Glutamatergic neuron (in vitro differentiated cells): ENCODE measurements around the gene CTU2. TPM values are rescaled to one million over a fixed set of nuclear protein-coding genes. Genes with fewer than 3 reads are reported as not detected.

ENCODE experiments used
- DNase-seq: peaks from one replicate; pipeline ENCODE4 v3.0.0; 2022
- H3K27ac Mint-ChIP-seq: one replicate; pipeline ENCODE4 v1.8.0; 2020; ENCODE audit warnings: mild to moderate bottlenecking, mixed read lengths, inconsistent platforms; ENCODE audit not compliant: unreplicated experiment
- H3K27me3 Mint-ChIP-seq: one replicate; pipeline ENCODE4 v1.8.0; 2020; ENCODE audit warnings: mild to moderate bottlenecking, moderate library complexity, mixed read lengths, inconsistent platforms; ENCODE audit not compliant: unreplicated experiment
- H3K36me3 Mint-ChIP-seq: one replicate; pipeline ENCODE4 v1.8.0; 2020; ENCODE audit warnings: mild to moderate bottlenecking, mixed read lengths, inconsistent platforms; ENCODE audit not compliant: unreplicated experiment
- H3K4me1 Mint-ChIP-seq: one replicate; pipeline ENCODE4 v1.8.0; 2020; ENCODE audit warnings: mild to moderate bottlenecking, low read depth, mixed read lengths, inconsistent platforms; ENCODE audit not compliant: unreplicated experiment
- H3K4me3 Mint-ChIP-seq: one replicate; pipeline ENCODE4 v1.8.0; 2020; ENCODE audit warnings: mild to moderate bottlenecking, mixed read lengths, inconsistent platforms; ENCODE audit not compliant: unreplicated experiment
- H3K9me3 Mint-ChIP-seq: one replicate; pipeline ENCODE4 v1.8.0; 2020; ENCODE audit warnings: mild to moderate bottlenecking, moderate library complexity, mixed read lengths, inconsistent platforms; ENCODE audit not compliant: unreplicated experiment
- microRNA-seq: library from miRNA; unstranded; fragments of <30 nt; microRNA quantifications from one replicate; pipeline ENCODE4, GENCODE V29; 2020; ENCODE audit not compliant: unreplicated experiment
- total RNA-seq: library from RNA; stranded (reverse); fragmentation: NEBNext Ultra II Directional; extraction: Animal tissue kit (Norgen Biotek cat#: 25700); gene quantifications from one replicate; pipeline ENCODE4 v1.2.1, GENCODE V29; 2021; ENCODE audit not compliant: unreplicated experiment
- TF ChIP-seq, protein P1 (sequence below): fragments of 200-600 bp; sonication (generic); IDR thresholded peaks from one replicate; pipeline ENCODE4 v1.5.0; 2021; ENCODE audit not compliant: partially characterized antibody, unreplicated experiment

The CTU2 gene
- total RNA-seq, 1 donor from 2014 or later: 32.4 TPM

DNA sequence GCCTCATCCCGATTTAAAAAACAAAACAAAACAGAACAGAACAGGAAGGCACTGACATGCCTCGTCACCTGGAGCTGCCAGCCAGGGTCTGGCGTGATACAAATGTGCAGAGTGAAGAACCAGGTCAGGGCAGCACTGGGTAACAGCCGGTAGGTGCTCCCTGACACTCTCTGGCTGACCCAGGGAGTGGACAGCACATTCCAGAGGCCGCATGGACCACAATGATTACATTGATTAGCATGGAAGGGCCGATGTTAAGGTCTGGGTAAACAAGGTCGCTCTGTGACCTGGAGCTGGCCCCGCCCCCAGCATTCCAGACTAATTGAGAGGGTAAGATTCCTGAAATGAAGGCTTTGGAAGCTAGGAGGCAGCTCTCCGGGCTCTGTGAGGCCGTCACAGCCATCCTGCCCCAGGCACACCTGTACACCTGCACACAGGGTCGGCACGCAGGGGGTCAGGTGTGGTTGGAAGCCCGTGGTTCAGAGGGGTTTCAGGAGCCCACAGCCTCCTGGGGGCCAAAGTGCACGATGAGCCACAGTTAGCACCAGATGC lies 57.3 kb downstream of the CTU2 start:
- Mint-ChIP-seq H3K36me3 (no peaks in the 10 kb centered on the region), H3K4me3 (no peak overlapping the region), H3K9me3 (no peaks in the 10 kb centered on the region), H3K4me1 (peaks cover 16% of the 10 kb centered on the region), H3K27me3 (peaks cover 3% of the 10 kb centered on the region), H3K27ac (no peak overlapping the region)
- TF ChIP-seq, protein P1, sequence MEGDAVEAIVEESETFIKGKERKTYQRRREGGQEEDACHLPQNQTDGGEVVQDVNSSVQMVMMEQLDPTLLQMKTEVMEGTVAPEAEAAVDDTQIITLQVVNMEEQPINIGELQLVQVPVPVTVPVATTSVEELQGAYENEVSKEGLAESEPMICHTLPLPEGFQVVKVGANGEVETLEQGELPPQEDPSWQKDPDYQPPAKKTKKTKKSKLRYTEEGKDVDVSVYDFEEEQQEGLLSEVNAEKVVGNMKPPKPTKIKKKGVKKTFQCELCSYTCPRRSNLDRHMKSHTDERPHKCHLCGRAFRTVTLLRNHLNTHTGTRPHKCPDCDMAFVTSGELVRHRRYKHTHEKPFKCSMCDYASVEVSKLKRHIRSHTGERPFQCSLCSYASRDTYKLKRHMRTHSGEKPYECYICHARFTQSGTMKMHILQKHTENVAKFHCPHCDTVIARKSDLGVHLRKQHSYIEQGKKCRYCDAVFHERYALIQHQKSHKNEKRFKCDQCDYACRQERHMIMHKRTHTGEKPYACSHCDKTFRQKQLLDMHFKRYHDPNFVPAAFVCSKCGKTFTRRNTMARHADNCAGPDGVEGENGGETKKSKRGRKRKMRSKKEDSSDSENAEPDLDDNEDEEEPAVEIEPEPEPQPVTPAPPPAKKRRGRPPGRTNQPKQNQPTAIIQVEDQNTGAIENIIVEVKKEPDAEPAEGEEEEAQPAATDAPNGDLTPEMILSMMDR: no peak
- no peak for DNase-seq

DNA sequence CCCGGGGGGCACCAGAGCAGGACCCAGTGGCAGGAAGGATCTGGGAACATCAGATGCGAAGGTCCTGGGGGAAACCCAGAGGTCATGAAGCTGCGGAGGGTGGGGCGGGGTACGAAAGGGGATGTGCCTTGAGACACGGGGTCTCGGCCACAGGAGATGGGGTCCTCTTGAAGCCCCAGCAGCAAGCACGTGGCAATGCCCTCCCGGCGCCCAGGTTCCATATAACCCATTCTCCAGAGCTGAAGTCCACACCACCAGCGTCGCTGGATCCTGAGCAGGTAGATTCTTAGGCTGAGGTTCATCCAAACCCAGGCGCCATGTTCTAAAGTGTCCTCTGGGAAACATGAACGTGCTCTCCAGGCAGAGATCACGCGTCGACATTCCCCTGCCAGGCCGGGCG lies 57.8 kb downstream of the CTU2 start:
- DNase-seq: no peak
- Mint-ChIP-seq H3K36me3 (no peaks in the 10 kb centered on the region), H3K4me3 (no peak overlapping the region), H3K27ac (no peak overlapping the region), H3K4me1 (peaks cover 17% of the 10 kb centered on the region), H3K9me3 (no peaks in the 10 kb centered on the region), H3K27me3 (peaks cover 3% of the 10 kb centered on the region)
- TF ChIP-seq, protein P1: no peak

DNA sequence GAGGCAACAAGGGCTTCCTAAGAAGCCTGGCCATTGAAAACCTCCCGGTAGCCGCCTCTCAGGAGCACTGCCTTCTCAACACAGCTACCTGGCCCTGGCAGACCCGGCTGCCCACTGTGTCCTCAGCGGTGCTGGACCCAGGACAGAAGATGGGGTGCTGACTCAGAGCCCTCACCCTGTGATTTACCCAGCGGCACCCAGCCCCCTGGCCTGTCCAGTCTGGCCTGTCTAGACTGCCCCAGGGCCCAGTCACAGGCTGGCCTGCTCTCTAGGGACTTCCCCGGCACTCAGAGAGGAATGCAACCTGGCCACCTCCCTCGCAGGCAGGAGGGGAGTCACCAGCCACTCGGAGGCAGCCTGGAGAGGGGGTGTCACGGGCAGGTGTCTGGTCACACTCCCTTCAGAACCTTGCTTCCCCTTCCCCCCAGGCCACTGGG lies 58.6 kb downstream of the CTU2 start:
- no peak overlapping the region for H3K4me3 Mint-ChIP-seq
- no peak for DNase-seq
- H3K27ac Mint-ChIP-seq: no peak overlapping the region
- H3K9me3 Mint-ChIP-seq: no peaks in the 10 kb centered on the region
- peaks cover 3% of the 10 kb centered on the region for H3K27me3 Mint-ChIP-seq
- TF ChIP-seq, protein P1: no peak
- no peaks in the 10 kb centered on the region for H3K36me3 Mint-ChIP-seq
- H3K4me1 Mint-ChIP-seq: peaks cover 18% of the 10 kb centered on the region

Small RNA genes within 50 kb of the gene (microRNA-seq; reads per million reads assigned to microRNA genes)
- gene MIR4722: 0.55 reads per million

Other genes starting within 250 kb of the CTU2 start
- gene ZC3H18, start 136.1 kb upstream of the CTU2 start, total RNA-seq: 48.9 TPM
- gene IL17C, start 67.9 kb upstream of the CTU2 start, total RNA-seq: not detected
- gene CYBA, start 55.5 kb upstream of the CTU2 start, total RNA-seq: 28.7 TPM
- 227 TPM for gene MVD, start 43.4 kb upstream of the CTU2 start, total RNA-seq
- gene SNAI3, start 20.0 kb upstream of the CTU2 start, total RNA-seq: not detected
- gene RNF166, start 95 bp upstream of the CTU2 start, total RNA-seq: 26.5 TPM
- gene PIEZO1, start 78.7 kb downstream of the CTU2 start, total RNA-seq: 12.3 TPM
- 5.6 TPM for gene CDT1, start 97.3 kb downstream of the CTU2 start, total RNA-seq
- 54.4 TPM for gene APRT, start 105.4 kb downstream of the CTU2 start, total RNA-seq
- 31.7 TPM for gene GALNS, start 150.4 kb downstream of the CTU2 start, total RNA-seq
- 50.6 TPM for gene TRAPPC2L, start 150.6 kb downstream of the CTU2 start, total RNA-seq
- 3.9 TPM for gene PABPN1L, start 160.2 kb downstream of the CTU2 start, total RNA-seq